Fibroblast of skin of right biceps (primary cell): Measurements from ENCODE around the gene CFAP45.
A peak's percentile ranks its signal among the peaks of the same experiment; 100 is the strongest.

Experiments
- DNase-seq: peaks from one replicate; pipeline ENCODE4 v3.0.0-alpha.2; 2013

Gene CFAP45

GRCh38 chr1:159935719-159936272 is 35.8 kb upstream of the CFAP45 start:
- no peak for DNase-seq

- DNase-seq = no peak
Measured at GRCh38 chr1:159935305-159935704, 35.3 kb upstream of the CFAP45 start.

- DNase-seq = no peak
Measured at GRCh38 chr1:159934136-159935039, 34.4 kb upstream of the CFAP45 start.

GRCh38 chr1:159933347-159933746 is 33.4 kb upstream of the CFAP45 start:
- no peak for DNase-seq

GRCh38 chr1:159932296-159933285 is 32.6 kb upstream of the CFAP45 start:
- DNase-seq = no peak

- no peak for DNase-seq
Measured at GRCh38 chr1:159931795-159932173, 31.8 kb upstream of the CFAP45 start.

GRCh38 chr1:159931101-159931794 is 31.3 kb upstream of the CFAP45 start:
- DNase-seq = no peak

GRCh38 chr1:159930634-159931033 is 30.7 kb upstream of the CFAP45 start:
- no peak for DNase-seq

GRCh38 chr1:159930216-159930615 is 30.3 kb upstream of the CFAP45 start:
- DNase-seq = no peak

GRCh38 chr1:159929155-159930051 is 29.4 kb upstream of the CFAP45 start:
- DNase-seq = no peak

GRCh38 chr1:159928491-159929050 is 28.6 kb upstream of the CFAP45 start:
- no peak for DNase-seq

- DNase-seq = no peak
Measured at GRCh38 chr1:159927849-159928431, 28.0 kb upstream of the CFAP45 start.

GRCh38 chr1:159927211-159927848 is 27.4 kb upstream of the CFAP45 start:
- no peak for DNase-seq

GRCh38 chr1:159925719-159926078 is 25.7 kb upstream of the CFAP45 start:
- no peak for DNase-seq

- peak; percentile 92 for DNase-seq
Measured at GRCh38 chr1:159924791-159925718, 25.1 kb upstream of the CFAP45 start, which contains the start of gene TAGLN2. Gene TAGLN2, minus strand, starts transcription at chr1:159925507. Its CDS starts 4,998 bp downstream, at chr1:159920509.

- peak; percentile 92 for DNase-seq
Measured at GRCh38 chr1:159924025-159924790, 24.2 kb upstream of the CFAP45 start.

GRCh38 chr1:159923203-159924024 is 23.4 kb upstream of the CFAP45 start:
- peak; percentile 83 for DNase-seq
